Bronchial epithelial cell (primary cell): ENCODE data around the gene ANKS6. TPM values are rescaled to one million over a fixed set of nuclear protein-coding genes. Genes with fewer than 3 reads are reported as not detected.

Experiments used
- DNase-seq: peaks from one replicate; pipeline ENCODE4 v3.0.0-alpha.2; 2010; ENCODE audit warnings: low read depth
- FAIRE-seq: peaks from 2 replicates; lab custom pipeline; 2011; peaks lifted over from hg19 to GRCh38; lab: Jason Lieb, UNC
- H3K27me3 ChIP-seq: 2 replicates; pipeline ENCODE4 v1.5.1; 2011; ENCODE audit warnings: low read length; ENCODE audit not compliant: control insufficient read depth, insufficient read depth
- H3K36me3 ChIP-seq: 2 replicates; pipeline ENCODE4 v1.5.1; 2011; ENCODE audit warnings: low read length; ENCODE audit not compliant: control insufficient read depth, insufficient read depth
- H3K4me3 ChIP-seq: 2 replicates; pipeline ENCODE4 v1.5.1; 2011; ENCODE audit warnings: mild to moderate bottlenecking, low read depth, low read length, control low read depth
- CTCF ChIP-seq: IDR thresholded peaks from 2 replicates; pipeline ENCODE4 v1.5.1; 2011; ENCODE audit warnings: mild to moderate bottlenecking, moderate library complexity, low read length, control low read depth, inconsistent platforms; ENCODE audit not compliant: insufficient read depth, severe bottlenecking
- total RNA-seq: library from RNA; depleted of rRNA; stranded (reverse); fragments of >200 nt; gene quantifications from 2 replicates; pipeline ENCODE4 v1.2.1, GENCODE V29; 2014

ANKS6 gene
- total RNA-seq, 1 donor from 2014 or later: 32.1 TPM

- no peak for FAIRE-seq
- Histone ChIP-seq H3K27me3 (no peaks in the 10 kb centered on the region), H3K36me3 (peaks cover 20% of the 10 kb centered on the region), H3K4me3 (no peak overlapping the region)
- no peak for DNase-seq
- no peak for TF ChIP-seq CTCF
Measured at GRCh38 chr9:98767915-98768314, 28.4 kb downstream of the ANKS6 start.

GRCh38 chr9:98767196-98767595 is 29.2 kb downstream of the ANKS6 start:
- Histone ChIP-seq H3K36me3 (peaks cover 18% of the 10 kb centered on the region), H3K4me3 (no peak overlapping the region), H3K27me3 (no peaks in the 10 kb centered on the region)
- no peak for DNase-seq
- no peak for FAIRE-seq
- TF ChIP-seq CTCF: no peak

- FAIRE-seq (no peak), DNase-seq (peak; percentile 59)
- peaks cover 13% of the 10 kb centered on the region for H3K36me3 ChIP-seq
- H3K27me3 ChIP-seq: no peaks in the 10 kb centered on the region
- H3K4me3 ChIP-seq: no peak overlapping the region
- no peak for TF ChIP-seq CTCF
Measured at GRCh38 chr9:98766586-98766985, 29.8 kb downstream of the ANKS6 start.

- FAIRE-seq (no peak), DNase-seq (peak; percentile 76)
- H3K27me3 ChIP-seq: no peaks in the 10 kb centered on the region
- no peak for TF ChIP-seq CTCF
- H3K4me3 ChIP-seq: no peak overlapping the region
- peaks cover 8% of the 10 kb centered on the region for H3K36me3 ChIP-seq
Measured at GRCh38 chr9:98765256-98765655, 31.1 kb downstream of the ANKS6 start.

- no peak for TF ChIP-seq CTCF
- FAIRE-seq (no peak), DNase-seq (peak; percentile 67)
- peaks cover 8% of the 10 kb centered on the region for H3K36me3 ChIP-seq
- H3K27me3 ChIP-seq: no peaks in the 10 kb centered on the region
- no peak overlapping the region for H3K4me3 ChIP-seq
Measured at GRCh38 chr9:98763986-98764745, 32.2 kb downstream of the ANKS6 start.

- FAIRE-seq (no peak), DNase-seq (no peak)
- no peak for TF ChIP-seq CTCF
- Histone ChIP-seq H3K27me3 (no peaks in the 10 kb centered on the region), H3K36me3 (peaks cover 2% of the 10 kb centered on the region), H3K4me3 (no peak overlapping the region)
Measured at GRCh38 chr9:98760231-98760630, 36.1 kb downstream of the ANKS6 start.
